GM18907 (cell line): ENCODE measurements around the gene NRXN3.

ENCODE experiments used
- ATAC-seq: cut with Tn5 transposase; IDR thresholded peaks from one replicate; pipeline ENCODE4 v1.9.1; 2021; ENCODE audit warnings: mild to moderate bottlenecking, moderate library complexity; ENCODE audit not compliant: unreplicated experiment

Gene NRXN3

DNA sequence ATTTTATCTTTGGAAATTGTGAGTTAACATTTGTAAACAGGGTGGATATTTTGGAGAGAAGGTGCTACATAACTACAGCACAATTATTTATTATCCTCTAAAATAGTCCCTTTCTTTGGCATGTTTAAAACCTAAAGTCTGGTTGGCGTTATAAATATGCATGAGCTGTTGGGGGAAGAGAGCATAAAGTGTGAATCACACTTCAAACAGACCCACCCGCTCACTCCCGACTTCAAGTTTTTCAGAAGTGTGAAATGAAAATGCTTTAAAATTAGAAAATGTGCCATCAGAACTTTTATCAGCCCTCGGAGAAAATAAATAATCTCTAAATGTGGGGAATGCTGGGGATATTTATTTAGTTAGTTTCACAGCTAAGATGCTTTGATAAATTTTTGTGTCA, 1006.9 kb downstream of the NRXN3 start:
- ATAC-seq, result no peak

DNA sequence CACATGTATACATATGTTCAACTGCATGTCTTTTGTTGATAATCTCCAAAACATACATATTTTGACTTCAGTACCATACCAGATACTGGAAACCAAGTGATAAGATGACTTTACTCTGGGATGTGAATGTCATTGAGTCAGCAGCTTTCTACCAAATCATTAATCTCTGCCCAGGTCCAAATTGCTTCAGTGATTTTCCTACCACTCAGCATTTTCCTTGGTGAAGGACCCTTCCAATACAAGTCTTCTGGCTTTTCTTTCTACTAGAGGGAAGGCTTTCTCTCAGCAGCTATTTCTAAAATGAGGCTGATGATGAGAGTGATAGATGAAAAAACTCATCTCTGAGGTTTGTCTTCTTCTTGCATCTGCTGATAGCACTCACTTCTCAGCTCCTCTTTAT, 1008.5 kb downstream of the NRXN3 start:
- ATAC-seq, result no peak

DNA sequence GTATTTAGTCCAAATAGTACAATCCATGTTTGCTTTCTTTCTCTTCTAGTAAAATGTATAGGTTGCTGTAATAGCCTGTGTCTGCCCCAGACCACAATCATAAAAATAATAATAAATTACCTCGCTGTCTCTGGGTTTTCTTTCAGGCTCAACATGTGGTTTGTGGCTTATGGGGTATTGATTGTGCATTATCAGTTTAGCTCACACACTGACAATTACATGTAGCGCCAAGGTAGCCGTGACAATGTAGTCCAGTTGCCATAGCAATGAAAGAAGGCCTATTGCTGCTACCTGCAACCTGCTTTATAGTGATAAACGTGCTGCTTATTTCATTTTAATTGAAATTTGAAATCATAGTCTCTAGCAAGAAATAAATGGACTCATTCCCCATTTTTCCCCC, 1009.8 kb downstream of the NRXN3 start:
- ATAC-seq, result no peak

DNA sequence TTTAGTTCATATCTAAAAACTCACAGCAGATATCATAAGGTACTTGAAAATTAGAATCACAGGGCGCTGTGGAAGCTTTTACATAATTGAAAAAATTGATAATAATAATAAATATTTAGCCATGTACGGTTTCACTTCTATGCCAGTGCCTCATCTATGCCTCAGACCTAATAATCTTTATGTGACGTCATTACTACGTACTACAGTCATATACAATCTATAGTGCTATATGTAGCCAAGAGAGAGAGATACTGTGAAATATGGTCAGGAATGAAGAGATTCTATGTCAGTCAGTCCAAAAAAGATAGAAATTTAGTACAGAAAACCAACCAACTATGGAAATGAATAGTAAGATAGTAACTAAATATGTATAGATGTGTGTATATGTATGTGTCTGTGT, 1010.5 kb downstream of the NRXN3 start:
- no peak for ATAC-seq

DNA sequence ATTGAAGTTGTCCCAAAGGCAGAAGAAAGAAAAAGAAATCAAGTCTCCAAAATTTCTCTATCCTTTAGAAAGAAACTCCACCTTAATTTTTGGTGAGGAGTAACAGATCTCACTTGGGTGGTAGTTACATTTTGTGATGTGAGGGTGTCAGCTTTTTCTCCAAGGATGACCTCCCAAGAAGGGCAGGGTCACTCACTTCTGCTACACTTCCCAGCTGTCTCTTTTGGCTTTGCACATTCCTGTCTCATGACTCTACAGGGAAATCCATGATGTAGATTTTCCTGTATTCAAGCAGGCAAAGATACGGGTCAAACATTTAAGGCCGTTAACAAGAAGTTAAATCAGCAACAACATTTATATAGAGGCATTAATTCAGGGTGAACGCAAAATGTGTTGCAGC, 1016.4 kb downstream of the NRXN3 start:
- ATAC-seq, result no peak

DNA sequence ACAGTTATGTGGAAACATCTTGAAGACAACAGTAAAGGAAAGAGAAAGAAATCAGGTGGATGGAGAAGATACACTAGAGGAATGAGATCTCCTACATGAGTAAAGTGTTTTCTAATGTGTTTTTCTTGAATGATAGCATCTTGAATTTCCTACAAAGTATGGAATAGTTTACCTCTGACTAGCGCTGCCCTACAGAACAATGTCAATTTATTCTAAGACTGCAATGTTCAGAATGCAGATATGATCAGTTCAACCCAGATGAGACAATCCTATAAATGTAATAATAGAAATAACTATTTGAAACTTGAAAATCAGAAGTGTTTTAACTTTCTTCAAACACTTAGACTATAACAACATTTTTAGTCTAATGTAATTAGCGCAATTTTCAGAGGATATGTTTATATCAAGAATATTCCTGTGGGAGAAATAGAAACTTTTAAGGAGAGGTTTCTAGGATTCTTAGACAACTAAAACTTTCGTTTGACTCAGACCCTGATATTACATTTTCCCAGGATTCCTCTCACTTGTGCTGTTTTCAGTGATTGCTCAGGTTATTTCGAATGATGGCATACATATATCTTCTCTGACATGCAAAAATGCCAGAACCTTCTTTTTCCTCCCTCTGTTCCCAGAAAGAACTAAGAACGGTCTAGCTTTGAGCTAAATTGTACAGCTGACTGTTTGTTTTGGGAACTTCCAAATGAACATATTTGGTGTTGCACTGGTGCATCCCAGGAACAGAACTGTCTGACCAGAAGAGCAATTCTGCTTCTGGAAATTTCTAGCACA, 1023.7 kb downstream of the NRXN3 start:
- no peak for ATAC-seq

DNA sequence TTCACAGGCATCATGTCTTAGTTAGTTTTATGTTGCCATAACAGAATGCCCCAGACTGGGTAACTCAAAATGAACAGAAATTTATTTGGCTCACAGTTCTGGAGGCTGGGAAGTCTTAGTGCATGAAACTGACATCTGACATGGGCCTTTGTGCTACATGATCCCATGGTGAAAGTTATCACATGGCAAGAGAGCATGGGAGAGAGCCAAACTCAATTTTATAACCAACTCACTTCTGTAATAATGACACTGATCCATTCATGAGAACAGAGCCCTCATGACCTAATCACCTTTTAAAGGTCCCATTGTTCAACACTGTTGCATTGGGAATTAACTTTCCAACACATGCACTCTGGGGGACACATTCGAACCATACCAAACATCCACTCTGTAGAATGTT, 1026.0 kb downstream of the NRXN3 start:
- ATAC-seq, result no peak

DNA sequence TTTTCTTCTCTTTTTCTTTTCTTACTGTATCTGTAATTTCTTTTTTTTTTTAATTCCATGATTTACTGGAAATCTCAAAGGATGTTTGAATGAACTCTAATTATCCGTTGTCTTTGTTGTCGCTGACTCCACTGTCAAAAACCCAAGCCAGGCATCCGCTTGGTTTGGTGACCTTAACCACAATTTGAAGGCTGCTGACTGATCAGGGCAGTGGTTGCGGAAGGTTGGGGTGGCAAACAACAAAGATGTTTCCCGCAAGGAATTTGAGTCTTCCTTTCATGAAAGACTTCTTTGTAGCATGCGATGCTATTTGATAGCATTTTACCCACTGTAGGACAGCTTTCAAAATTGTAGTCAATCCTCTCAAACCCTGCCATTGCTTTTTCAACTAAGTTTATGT, 1027.3 kb downstream of the NRXN3 start:
- no peak for ATAC-seq

DNA sequence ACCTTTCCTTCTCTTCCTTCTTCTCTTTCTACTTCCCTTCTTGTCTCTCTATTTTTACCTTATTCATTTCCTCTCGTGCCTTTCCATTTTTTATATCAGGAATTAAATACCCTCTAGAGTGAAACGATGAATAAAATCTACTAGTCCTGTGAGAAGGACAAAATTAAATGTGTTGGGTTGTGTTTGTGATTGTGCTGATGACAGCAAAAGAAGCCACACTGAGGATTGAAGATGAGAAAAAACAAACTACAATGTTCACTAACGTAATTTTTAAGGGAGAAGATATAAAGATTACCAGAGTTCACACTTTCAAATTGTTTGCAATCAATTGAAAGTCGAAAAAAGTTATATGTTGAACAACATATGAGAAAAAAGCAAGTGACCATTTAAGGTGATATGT, 1029.0 kb downstream of the NRXN3 start:
- ATAC-seq, result no peak

DNA sequence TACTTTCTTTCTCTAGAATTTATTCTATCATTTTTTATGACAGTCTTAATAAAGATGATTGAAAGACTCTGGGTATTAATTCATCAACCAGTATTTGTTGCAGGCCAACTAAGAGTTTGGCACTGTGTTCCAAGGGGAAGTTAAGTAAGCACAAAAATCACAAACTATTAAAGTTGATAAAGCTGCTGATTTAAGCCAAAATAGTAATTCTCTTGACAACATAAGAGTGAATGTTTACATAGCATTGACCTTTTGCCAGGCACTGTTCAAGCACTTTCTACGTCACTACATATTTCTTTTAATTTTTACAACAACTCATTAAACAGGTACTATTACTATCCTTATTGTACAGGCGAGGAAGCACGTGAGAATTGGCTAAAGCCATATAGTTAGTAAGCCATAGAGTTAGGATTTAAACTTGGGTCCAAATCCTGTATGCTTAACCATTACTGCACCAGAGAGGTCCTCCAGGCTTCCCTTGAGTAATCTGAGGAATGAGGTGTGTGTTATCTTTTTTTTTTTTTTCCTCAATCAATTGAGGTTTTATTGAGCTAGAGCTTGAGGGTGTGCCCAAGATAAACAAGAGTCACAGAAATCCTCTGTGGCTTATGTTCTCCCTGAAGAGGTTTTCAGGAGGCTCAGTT, 1031.5 kb downstream of the NRXN3 start:
- no peak for ATAC-seq

DNA sequence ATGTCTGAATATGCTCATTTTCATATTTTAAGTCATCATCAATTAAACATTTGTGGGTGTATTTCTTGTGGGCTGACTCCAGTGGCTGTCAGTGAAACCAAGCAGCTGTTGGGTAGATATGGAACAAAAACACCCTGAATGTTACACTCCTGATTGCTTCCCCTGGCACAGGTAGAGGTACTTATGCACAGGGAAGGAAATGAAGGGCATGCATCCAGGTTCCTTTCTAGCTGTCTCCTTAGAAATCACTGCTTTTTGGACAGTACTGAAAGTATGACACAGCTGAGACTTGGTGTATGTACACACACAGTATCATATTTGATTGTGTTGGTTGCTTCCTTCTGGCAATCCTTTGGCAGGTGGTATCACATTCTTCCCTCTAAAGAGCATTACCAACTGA, 1034.4 kb downstream of the NRXN3 start:
- no peak for ATAC-seq

DNA sequence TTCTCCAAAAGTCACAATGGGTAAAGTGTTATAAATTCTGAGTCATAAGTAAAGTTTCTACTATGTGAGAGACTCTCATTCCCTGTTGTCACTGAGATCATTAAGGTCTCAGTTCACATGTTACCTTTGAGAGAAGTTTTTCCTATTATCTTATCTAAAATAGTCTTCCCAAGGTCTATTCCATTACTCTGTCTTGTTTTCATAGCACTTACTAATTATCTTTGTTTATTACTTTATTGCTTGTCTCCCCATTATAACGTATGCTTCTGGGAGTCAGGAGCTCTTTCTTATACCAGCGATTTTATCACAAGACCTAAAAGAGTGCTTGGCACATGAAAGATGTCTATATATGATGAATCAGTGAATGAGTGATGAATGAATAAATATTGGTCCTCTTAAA, 1039.2 kb downstream of the NRXN3 start:
- ATAC-seq, result no peak

DNA sequence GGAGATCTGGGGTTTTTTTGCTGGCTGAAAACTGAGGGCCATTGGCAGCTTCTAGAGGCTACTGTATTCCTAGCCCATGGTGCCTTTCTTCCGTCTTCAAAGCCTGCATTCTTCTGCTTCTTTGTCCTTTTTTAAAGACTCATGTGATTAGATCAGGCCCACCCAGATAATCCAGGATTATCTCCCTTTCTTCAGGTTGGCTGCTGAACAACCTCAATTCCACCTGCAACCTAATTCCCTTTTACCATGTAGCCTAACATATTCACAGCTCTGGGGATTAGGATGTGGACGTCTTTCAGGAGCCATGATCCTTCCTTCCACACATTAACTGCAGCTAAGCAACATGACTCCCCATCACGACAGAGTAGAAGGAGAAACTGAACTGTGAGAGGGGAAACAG, 1055.6 kb downstream of the NRXN3 start:
- ATAC-seq, result no peak

DNA sequence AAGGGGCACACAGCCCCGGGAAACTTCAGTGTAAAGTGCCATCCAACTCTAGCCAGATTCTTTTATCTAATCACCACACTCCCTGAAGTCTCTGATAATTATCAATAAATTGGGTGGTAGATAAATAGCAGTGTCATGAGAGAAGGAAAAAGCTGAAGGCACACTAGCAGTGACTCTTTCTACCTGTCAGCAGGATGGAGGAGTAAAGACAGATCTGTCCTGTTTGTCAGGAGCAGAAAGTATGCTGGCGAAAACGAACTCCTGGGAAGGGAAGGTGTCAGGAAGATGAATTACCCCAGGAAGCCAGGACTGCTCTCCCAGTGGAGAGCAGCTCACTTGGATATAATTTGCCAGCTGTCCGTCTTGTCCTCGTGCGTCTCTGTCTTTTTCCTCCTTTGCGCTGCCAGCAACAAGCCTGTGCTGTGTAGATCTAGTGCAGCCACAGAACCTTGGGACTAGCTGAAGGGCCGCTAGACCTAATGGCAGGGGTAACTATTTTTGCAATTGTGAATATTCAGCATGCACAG, 1059.3 kb downstream of the NRXN3 start:
- ATAC-seq, result no peak

DNA sequence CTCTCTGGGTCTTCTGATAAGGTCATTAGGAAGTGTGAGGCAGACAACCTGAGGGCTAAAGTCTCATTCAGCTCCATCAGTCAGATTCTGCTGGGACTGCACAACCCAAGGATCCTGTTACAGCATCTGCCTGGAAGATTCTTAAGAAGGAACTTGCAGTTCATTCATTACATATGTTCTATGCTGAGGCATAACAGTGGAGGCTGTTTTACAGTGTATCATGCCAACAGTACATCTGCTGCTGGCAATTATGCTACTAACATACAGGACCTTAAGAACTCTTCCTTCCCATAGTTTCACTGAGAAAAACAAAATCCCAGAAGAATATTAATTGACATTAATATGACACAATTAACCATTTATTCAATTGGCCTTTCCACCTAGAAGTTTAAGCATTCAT, 1072.5 kb downstream of the NRXN3 start:
- no peak for ATAC-seq

DNA sequence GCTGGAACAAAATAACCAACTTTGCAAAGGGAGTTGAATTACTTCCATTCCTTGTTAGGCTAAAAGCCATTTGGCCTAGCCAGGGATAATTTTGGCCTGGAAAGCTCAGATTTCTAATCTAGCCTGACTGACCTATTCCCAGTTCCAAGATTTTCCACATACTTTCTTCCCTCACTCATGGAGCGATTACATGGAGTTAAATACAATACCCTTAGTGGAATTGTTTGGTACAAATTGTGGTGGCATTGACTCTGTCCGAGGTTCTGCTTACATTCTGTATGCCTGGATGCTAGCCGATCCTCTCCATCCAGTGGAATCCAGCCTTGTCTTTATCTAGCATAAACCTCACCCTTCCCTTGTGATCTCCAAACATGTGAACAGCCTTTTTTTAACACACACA, 1076.0 kb downstream of the NRXN3 start:
- no peak for ATAC-seq

DNA sequence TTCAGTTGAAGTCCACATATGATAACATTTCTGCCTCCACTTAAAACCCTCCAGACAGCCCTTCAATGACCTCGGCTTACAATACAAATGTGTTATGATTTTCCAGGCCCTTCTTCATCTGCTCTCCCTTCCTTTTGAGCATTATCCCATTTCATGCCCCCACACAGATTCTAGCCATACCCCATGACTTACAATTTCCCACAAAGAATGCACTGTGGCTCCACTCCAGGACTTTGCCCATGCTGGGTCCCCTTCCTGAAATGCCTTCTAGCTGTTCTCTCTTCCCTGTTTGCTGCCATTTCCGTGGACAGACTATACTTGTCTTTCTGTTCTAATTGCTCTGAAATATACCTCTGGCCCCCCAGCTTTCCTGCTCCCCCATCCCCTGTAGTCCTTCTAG, 1078.0 kb downstream of the NRXN3 start:
- ATAC-seq, result no peak

DNA sequence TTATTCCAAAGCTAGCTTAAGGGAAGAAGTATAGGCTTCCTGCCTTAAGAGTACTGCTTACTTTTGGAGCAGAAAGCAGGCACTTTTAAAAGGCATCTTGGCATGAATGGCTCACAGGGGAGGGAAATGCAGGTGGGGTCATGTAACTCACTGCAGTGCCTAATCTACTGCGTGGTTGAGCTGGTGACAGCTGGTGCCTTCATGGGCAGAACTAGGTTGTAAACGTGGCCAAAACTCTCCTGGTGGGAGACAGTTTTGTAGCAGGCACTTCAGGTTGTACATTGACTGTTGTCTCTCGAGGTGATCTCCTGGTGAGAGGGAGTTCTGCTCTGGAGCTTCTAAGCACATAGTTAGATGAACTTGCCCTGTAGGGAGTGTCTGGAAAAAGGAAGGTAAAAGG, 1078.6 kb downstream of the NRXN3 start:
- no peak for ATAC-seq

DNA sequence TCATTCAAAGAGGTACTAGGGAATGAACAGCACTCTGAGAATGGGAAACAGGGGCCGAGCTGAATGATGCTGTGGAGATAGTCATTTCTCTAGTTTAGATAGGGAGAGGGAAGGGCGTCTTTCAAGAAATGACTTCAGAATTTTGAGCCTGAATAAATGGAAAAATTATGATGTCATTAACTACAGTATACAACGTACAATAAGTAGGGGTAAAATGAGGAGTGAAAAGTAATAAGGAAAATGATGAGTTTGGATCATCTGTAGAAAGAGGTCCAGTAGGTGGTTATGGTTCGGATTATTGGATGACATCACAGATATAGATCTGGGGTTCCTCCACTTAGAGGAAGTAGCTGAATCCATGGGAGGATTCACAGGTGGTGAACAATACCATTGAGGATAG, 1081.1 kb downstream of the NRXN3 start:
- ATAC-seq, result no peak

DNA sequence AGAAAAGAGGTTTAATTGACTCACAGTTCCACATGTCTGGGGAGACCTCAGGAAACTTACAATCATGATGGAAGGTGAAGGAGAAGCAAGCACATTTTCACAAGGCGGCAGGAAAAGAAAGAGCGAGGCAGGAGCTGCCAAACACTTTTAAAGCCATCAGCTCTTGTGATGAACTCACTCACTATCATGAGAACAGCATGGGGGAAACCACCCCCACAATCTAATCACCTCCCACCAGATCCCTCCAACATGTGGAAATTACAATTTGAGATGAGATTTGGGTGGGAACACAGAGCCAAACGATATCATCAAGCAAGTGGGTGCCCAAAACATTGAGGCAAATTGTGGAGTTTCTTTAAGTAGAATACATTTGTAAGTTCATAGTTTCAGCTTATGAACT, 1083.4 kb downstream of the NRXN3 start:
- no peak for ATAC-seq

DNA sequence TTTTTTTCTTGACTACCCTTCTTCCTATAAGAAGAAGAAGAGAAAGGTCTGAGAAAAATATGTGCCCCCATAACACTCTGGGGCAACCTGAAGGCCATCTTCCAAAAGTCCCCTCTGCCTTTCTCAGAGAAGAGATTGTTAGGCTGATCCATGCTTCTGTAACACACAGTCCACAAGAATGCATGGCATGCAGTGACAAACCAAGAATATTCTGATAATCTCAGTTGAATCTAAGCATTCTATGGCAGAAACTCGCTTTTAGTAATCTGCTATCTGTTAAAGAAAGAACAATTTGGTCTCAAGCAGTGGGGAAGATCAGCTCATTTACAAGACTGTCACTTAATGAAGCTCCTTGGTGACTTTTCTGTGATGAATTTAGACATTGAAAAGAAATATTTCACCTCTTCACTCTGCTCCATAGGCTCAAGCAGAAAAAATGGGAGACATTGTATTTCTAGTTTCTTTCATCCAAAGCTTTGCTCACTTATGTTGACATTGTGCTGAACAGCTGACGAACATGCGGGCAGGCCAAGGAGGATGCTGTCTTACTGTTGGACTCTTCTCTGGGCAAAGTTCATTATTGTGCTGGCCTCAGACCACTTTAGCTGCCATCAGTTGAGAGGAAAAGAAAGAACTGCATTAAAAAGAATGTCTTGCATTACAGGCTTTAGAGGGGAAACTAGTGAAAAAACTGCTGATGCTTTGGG, 1084.0 kb downstream of the NRXN3 start:
- no peak for ATAC-seq

DNA sequence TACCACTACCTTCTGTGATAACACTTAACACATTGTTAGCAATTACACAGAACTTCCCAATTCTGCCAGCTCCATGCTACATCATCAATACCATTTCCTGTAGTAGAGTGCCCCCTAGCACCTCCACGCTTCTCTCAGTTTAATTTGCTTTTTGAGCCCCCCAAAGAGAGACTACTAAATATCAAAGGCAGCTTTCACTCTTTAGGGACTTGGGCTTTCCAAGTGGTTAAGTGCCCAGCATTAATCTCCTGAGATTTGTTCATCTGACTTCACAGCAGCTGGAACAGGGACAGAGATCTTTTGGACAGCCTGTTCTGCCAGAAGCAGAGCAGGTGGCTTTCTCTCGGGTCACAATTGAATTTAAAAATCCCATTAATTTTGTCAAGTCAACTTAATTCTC, 1086.2 kb downstream of the NRXN3 start:
- ATAC-seq, result no peak
